Brain microvascular endothelial cell (primary cell): ENCODE data around the gene SH3RF3.

Experiments used
- DNase-seq: peaks from one replicate; pipeline ENCODE4 v3.0.0-alpha.2; 2020
- H3K27ac ChIP-seq: fragments of 250-450 bp; sonication (Bioruptor Pico); 2 replicates; pipeline ENCODE4 v1.5.1; 2020; ENCODE audit warnings: mild to moderate bottlenecking, moderate library complexity
- H3K27me3 ChIP-seq: fragments of 250-450 bp; sonication (Bioruptor Pico); replicated peaks from 2 replicates; pipeline ENCODE4 v1.5.1; 2020; ENCODE audit warnings: mild to moderate bottlenecking
- H3K36me3 ChIP-seq: fragments of 250-450 bp; sonication (Bioruptor Pico); replicated peaks from 2 replicates; pipeline ENCODE4 v1.5.1; 2020; ENCODE audit warnings: mild to moderate bottlenecking
- H3K4me3 ChIP-seq: 2 replicates; pipeline ENCODE4 v1.5.1; 2011; ENCODE audit warnings: low read depth, mild to moderate bottlenecking, control low read depth, low read length, moderate library complexity
- CTCF ChIP-seq: IDR thresholded peaks from 2 replicates; pipeline ENCODE4 v1.5.1; 2011; ENCODE audit warnings: low read depth, mild to moderate bottlenecking, moderate library complexity, low read length, control low read depth, inconsistent platforms; ENCODE audit errors: missing control alignments
- in situ Hi-C: cut with HindIII; loops from 2 replicates; pipeline ENCODE4 v1.10.0; 2017; ENCODE audit warnings: low sequenced_read_pairs, low pct_ligation_motif_present

The SH3RF3 gene

GRCh38 chr2:109173311-109174171, 44.5 kb downstream of the SH3RF3 start:
- in situ Hi-C loops: no loop called here
- Histone ChIP-seq H3K27me3 (no peaks in the 10 kb centered on the region), H3K36me3 (no peaks in the 10 kb centered on the region), H3K4me3 (no peak overlapping the region), H3K27ac (peak overlapping the region; percentile 97)
- TF ChIP-seq CTCF: no peak
- peak; percentile 90 for DNase-seq

GRCh38 chr2:109174214-109174613, 45.2 kb downstream of the SH3RF3 start:
- no peaks in the 10 kb centered on the region for H3K36me3 ChIP-seq
- no peak for DNase-seq
- no peak overlapping the region for H3K4me3 ChIP-seq
- H3K27ac ChIP-seq: peak overlapping the region; percentile 97
- no peak for TF ChIP-seq CTCF
- no peaks in the 10 kb centered on the region for H3K27me3 ChIP-seq
- in situ Hi-C loops: no loop called here

- in situ Hi-C loops: no loop called here
- H3K27me3 ChIP-seq: no peaks in the 10 kb centered on the region
- no peak for TF ChIP-seq CTCF
- no peak overlapping the region for H3K27ac ChIP-seq
- no peaks in the 10 kb centered on the region for H3K36me3 ChIP-seq
- DNase-seq: no peak
- H3K4me3 ChIP-seq: no peak overlapping the region
Observed at GRCh38 chr2:109174626-109175349, 45.8 kb downstream of the SH3RF3 start.

GRCh38 chr2:109175350-109175678, 46.3 kb downstream of the SH3RF3 start:
- DNase-seq: no peak
- H3K27me3 ChIP-seq: no peaks in the 10 kb centered on the region
- H3K36me3 ChIP-seq: no peaks in the 10 kb centered on the region
- in situ Hi-C loops: no loop called here
- TF ChIP-seq CTCF: no peak
- no peak overlapping the region for H3K27ac ChIP-seq
- no peak overlapping the region for H3K4me3 ChIP-seq

- no peak overlapping the region for H3K27ac ChIP-seq
- no peaks in the 10 kb centered on the region for H3K36me3 ChIP-seq
- no peak for TF ChIP-seq CTCF
- no peaks in the 10 kb centered on the region for H3K27me3 ChIP-seq
- in situ Hi-C loops: no loop called here
- no peak for DNase-seq
- H3K4me3 ChIP-seq: no peak overlapping the region
Observed at GRCh38 chr2:109176928-109177327, 47.9 kb downstream of the SH3RF3 start.

GRCh38 chr2:109177635-109178034, 48.6 kb downstream of the SH3RF3 start:
- Histone ChIP-seq H3K27me3 (no peaks in the 10 kb centered on the region), H3K27ac (no peak overlapping the region), H3K36me3 (no peaks in the 10 kb centered on the region), H3K4me3 (no peak overlapping the region)
- in situ Hi-C loops: no loop called here
- TF ChIP-seq CTCF: no peak
- DNase-seq: no peak
